COR-L47 (cell line): ENCODE data around the gene CRY2.
A peak's percentile ranks its signal among the peaks of the same experiment; 100 is the strongest.
"Not testable (repeated sequence)": the region's sequence is repeated elsewhere in the genome, so short reads cannot be mapped to it uniquely, and the experiment has no call there.

Experiments
- DNase-seq: peaks from one replicate; lab custom pipeline; 2025; lab: John Stamatoyannopoulos, UW

Gene CRY2

DNA sequence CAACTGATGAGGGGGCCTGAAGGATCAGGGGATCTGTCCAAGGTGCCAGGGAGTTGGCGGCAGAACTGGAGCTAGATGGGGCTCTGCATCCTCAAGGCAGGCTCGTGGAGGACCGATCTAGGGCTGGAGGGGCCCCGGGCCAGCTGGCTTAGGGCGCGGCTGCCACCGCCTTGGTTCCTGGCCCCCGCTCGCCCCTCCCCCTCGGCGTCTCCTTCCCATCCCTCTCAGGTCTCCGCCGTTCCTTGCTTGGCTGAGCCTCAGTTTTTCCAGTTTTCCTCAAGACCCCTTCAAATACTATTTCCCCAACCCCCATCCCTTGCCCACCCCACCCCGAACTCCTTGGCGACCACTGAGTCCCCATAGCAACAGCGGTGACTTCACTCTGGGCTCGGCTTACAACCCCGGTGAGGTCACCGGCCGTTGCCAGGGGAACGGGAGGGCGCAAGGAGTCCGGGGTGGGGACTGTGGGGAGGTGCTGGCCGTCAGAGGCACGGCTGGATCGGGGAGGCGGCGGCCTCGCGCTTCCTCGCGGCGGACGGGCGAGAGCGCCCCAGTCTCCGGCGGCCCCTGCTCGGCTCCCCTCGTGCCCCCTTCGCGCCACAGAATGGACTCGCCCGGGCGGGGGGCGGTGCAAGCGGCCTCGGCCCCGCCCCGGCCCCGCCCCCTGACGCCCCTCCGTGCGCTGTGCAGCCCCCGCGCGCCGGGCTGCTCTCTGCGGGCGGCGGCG, 52.3 kb downstream of the CRY2 start:
- peak; percentile 91 for DNase-seq

DNA sequence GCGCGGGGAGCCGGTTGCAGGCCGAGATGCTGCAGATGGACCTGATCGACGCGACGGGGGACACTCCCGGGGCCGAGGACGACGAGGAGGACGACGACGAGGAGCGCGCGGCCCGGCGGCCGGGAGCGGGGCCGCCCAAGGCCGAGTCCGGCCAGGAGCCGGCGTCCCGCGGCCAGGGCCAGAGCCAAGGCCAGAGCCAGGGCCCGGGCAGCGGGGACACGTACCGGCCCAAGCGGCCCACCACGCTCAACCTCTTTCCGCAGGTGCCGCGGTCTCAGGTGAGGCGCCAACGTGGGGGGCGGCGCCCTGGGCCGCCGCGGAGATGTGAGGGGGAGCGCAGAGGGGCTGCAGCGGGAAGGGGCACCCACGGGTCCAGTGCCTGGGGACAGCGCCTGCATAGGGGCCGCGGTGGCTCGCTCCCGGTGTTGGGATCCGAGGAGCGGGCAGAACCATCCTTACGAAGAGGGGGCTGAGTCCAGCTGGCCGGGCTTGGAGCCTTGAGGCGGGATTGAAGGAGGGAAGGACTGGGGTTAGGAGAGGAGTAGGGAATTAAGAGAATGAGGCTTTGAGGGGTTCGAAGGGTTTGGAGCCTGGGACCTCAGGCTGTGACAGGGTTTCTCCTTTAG, 53.0 kb downstream of the CRY2 start:
- DNase-seq, result not testable (repeated sequence)

DNA sequence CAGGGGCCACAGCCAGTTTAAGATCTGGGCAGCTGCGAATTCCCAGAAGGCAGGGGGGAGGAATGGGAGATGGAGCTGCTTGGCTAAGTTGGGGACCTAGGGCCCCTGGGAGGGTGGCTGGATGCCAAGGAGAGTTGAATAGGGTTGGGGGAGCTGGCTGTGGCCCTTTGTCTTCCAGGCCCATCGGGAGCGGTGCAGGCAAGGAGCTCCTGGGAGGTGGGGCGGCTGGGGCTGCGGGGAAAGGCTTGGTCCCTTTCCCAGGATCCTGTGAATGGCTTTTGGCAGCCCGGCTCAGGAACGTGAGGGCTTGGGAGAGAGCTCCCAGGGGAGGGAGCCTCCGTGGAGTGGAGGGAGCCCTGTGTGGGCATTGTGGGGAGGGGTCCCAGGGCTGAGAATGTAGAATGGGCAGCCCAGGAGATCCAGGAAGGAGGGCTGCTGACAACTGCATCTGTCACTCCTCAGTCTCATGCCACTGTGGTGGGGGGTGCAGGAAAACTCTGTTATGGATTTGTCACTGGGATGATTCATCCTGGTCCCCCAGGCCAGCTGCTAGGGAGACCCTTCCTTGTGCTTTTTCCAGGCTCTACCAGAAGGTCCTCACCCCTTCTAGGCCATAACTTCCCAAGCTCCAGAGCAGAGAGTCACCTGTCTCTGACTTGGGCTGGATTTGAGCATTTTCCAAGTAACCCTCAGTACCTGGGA, 53.8 kb downstream of the CRY2 start:
- peak; percentile 10 for DNase-seq

DNA sequence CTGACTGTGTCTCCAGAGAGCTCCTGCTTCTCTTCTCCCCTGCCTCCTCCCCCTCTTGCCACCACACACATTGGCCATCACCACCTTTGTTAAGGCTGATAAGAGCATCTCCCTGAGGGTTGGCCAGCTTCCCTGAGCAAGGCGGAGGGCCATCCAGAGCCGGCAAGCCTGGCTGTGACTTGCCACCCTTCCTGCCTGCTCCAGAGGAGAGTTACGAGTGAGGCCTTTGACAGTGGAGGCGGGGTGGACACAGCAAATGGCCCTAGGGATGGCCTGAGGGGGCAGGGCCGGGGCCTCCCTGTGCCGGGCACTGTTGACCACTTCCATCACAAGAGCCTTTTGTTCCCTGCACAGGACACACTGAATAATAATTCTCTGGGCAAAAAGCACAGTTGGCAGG, 54.4 kb downstream of the CRY2 start:
- no peak for DNase-seq

DNA sequence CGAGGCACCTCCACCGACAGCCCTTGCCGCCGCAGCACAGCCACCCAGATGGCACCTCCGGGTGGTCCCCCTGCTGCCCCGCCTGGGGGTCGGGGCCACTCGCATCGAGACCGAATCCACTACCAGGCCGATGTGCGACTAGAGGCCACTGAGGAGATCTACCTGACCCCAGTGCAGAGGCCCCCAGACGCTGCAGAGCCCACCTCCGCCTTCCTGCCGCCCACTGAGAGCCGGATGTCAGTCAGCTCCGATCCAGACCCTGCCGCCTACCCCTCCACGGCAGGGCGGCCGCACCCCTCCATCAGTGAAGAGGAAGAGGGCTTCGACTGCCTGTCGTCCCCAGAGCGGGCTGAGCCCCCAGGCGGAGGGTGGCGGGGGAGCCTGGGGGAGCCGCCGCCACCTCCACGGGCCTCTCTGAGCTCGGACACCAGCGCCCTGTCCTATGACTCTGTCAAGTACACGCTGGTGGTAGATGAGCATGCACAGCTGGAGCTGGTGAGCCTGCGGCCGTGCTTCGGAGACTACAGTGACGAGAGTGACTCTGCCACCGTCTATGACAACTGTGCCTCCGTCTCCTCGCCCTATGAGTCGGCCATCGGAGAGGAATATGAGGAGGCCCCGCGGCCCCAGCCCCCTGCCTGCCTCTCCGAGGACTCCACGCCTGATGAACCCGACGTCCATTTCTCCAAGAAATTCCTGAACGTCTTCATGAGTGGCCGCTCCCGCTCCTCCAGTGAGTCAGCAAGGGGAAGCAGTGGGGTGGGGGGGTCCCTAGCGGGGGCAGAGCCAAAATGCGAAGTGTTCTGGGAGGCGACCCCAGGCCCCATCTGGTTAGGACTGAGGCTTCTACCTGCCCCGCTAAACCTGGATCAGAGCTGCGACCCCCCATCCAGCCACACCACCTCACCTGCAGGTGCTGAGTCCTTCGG, 55.4 kb downstream of the CRY2 start:
- DNase-seq, result no peak

DNA sequence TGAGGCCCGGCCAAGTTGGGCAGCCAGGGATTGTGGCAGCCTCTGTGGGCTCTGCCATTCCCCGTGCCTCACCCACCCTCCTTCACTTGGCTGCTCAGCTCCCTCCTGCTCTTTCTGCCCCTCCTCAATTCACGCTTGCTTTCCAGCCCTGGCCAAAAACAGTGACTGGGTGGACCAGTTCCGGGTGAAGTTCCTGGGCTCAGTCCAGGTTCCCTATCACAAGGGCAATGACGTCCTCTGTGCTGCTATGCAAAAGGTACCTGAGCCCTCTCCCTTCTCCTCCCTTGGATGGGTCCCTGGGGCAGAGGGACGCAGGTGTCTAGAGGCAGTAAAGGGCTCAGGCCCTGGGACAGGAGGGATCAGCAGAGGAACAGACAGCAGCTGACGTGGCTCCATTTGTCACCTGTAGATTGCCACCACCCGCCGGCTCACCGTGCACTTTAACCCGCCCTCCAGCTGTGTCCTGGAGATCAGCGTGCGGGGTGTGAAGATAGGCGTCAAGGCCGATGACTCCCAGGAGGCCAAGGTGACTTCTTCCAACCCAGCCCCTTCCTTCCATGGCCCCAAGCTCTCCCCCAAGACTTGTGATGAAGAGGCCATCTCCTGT, 57.1 kb downstream of the CRY2 start:
- no peak for DNase-seq

DNA sequence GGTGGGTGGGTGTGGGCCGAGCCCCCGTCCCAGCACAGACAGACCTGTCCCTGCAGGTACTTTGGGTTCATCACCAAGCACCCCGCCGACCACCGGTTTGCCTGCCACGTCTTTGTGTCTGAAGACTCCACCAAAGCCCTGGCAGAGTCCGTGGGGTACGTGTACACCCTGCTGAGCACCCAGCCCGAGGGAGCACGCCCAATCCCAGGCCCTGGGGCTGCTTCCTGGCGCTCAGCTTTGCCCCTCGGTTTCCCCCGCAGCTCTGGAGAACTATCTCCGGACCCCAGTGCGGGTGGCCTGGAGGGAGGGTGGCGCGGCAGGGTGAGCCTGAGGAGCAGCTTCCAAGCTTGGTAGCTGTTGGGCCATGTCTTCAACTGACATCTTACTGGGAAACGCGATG, 57.8 kb downstream of the CRY2 start:
- DNase-seq, result no peak

DNA sequence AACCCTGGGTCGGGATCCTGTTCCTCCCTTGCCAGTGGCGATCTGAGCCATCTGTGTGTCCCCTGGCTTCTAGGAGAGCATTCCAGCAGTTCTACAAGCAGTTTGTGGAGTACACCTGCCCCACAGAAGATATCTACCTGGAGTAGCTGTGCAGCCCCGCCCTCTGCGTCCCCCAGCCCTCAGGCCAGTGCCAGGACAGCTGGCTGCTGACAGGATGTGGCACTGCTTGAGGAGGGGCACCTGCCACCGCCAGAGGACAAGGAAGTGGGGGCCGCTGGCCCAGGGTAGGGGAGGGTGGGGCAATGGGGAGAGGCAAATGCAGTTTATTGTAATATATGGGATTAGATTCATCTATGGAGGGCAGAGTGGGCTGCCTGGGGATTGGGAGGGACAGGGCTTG, 58.3 kb downstream of the CRY2 start:
- DNase-seq, result not testable (repeated sequence)

DNA sequence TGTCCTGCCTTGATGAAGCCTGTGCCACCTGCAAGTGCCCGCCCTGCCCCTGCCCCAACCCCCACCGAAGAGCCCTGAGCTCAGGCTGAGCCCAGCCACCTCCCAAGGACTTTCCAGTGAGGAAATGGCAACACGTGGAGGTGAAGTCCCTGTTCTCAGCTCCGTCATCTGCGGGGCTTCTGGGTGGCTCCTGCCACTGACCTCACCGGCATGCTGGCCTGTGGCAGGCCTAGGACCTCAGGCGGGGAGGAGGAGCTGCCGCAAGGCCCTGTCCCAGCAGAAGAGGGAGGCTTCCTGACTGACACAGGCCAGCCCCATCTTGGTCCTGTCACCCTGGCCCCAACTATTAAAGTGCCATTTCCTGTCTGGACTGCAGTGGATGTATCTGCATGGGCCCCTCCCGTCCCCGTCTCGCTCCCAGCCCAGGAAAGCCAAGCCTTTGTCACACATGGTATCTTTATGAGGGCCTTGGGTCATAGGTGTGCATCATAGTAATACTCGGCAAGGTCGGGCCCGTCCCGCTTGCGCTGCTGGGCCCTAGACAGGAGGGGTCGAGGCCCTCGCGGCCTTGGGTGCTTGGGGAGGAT, 58.9 kb downstream of the CRY2 start:
- no peak for DNase-seq

DNA sequence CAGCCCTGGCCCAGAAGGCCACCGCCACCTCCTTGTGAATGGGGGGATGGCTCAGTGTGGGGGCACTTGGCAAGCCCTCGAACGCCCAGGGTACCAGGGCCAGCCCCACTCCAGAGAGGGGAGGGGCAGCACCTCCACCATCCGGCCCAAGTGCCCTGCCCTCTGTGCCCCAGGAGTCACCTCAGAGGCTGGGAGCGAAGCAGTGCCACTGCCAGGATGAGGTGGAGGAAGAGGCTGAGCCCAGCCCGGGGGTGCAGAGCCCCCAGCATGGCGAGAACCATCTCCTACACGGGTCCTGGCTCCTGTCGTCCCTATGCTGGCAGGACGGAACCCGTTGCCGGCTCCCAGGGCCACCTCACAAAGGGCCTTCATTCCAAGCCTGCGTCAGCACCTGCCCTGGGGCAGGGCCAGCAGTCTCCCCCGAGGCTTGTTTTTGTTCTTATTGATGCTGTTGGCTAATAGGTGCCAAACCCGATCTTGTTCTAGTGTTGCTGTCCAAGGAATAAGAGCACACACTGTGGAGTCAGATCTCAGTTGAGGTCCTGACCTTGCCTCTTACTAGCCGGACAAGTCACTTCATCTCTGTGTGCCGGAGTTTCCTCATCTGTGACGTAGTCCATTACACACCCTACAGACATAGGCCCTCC, 59.8 kb downstream of the CRY2 start, which contains the start of gene FREY1:
TSS of gene FREY1 (minus strand) at position 307 of the 647 bp plus-strand sequence. CDS start at position 281, 26 bp downstream.
- no peak for DNase-seq

DNA sequence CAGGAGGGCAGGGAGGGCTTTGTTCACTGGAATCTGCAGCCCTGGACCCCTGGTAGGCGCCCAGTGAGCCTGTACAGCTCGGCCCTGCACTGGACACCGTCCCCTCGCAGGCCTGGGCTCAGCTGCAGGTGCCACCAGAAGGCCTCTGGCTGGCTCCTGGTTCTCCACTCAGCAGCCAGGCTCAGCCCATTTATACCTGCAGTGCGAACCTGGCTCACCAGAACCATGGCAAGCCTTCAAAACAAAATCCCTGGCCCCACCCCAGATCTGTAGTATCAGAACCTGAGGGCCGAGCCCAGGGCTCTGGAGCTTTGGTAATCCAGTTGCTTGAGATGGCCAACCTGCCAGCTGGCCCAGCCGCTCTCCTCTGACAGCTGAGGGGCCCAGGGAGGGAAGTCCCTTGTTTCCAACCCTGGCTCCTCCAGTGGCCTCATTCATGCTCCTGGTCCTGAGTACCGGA, 60.7 kb downstream of the CRY2 start:
- DNase-seq, result no peak

DNA sequence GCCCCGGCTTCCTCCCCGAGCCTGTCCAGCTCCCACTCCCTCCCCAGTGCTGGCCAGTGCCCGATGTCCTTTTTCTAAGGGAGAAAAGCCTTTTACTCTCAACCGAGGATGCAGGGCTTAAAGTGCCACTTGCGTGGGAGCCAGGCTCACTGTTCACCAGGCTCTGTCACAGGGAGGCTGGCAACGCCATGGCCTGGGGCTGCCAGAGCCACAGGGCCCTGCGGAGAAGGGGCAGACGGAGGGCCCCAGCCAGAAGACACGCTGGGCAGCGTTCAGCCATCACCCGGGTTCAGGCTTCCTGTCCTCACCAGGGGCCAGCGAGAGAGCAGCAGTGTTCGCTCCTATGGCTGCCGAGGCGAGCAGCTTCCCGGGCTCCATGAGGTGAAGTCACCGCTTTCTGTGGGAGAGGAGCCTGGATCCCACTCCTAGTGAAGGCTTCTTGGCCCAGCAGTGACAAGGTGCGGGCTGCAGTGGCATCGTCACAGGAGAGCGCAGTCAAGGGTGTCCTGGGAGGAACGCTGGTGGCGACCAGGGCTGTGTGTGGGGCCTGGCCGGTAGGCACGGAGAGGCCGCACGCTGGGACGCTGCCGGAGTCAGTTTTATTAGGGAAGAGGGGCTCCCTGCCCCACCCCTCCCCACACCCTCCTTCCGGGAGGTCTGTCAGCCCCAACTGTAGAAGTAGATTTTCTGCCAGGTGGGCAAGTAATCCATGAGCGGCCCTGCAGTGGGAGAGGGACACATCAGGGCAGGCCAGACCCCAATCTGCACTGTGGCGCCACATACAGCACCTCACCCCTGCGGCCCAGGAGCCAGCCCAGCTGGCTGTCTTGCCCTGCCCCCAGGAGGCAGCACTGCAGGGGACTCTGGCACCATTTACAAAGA, 62.6 kb downstream of the CRY2 start:
- no peak for DNase-seq

DNA sequence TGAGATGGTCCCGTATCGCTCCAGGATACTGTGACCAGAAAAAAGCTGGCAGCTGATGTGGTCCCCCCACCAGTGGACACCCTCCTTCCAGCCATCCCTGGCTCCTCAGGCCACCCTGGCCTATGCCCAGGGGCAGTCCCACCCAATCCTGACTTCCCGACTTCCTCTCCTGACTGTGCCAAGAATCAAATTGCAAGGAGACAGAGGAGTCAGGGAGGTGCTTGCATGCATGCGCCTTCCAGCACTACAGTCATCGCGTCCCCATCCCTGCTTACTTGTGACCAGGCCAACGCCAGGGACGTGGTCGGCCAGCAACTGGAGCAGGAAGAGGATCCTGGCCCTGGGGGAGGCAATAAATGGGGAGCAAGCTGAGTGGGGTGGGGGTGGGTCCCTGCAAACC, 63.3 kb downstream of the CRY2 start:
- DNase-seq, result no peak

DNA sequence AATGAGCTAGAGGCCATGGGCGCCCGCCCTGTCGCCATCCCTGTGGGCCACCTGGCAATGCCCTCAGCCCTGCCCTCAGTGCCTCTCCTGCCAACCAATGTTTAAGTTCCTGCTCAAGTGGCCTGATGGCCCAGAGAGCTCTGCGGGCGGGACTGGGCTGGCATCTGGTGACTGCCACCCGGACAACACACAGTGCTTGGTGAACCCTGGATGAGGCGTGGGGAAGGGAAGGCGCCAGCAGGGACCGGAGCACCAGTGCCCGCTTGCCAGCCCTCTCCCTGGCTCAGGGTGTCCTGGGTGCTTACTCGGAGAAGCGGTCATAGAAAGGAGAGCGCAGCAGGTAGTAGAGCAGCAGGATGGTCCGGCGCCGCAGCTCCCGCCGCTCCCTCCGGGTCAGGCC, 66.2 kb downstream of the CRY2 start:
- DNase-seq, result no peak

DNA sequence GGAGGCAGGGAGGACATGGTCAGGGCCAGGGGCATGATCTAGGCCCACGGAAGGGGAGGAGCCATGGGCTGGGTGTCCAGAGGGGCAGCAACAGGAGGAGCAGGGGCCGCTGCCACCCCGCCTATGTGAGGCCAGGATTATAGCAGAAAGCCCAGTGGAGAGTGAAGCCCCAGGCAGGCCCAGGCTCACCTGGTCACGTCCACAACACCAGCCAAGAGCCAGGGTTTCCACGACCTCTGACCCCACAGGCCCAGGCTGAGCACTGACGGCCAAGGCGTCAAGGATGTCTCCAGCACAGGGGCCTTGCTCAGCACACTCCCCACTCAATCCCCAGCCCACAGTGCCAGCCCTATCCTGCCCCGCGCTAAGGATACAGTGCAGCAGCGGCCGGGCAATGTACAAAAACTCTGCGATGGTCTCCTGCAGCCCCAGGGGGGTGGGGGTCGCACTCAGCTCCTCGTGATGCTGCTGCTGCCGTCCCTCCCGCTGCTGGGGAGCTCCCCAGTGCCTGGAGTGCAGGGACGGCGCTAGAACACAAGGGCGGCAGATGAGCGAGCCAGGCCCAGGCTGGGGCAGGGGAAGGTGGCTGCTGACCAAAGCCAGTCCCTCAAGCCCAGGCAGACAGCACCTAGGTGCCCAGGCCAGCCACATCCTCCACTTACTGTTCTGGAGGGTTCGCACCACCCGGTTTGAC, 66.8 kb downstream of the CRY2 start:
- DNase-seq, result no peak

DNA sequence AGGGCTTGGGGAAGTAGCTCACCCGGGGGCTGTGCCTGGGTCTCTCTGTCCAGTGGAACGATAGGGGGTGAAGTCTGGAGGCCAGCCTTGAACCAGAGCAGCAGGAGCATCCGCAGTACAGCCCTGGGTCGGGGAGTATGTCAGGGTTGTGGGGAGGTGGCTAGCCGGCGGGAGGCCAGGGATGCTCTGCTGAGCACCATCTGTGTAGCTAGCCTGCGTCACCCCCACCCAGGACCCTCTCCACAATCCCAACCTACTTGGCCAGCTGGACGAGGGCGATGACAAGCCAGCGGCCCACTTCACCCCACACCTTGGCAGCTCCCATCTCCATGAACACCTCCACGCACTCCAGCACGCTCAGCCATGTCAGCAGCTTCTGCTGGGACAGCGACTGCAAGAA, 68.2 kb downstream of the CRY2 start:
- DNase-seq, result no peak

DNA sequence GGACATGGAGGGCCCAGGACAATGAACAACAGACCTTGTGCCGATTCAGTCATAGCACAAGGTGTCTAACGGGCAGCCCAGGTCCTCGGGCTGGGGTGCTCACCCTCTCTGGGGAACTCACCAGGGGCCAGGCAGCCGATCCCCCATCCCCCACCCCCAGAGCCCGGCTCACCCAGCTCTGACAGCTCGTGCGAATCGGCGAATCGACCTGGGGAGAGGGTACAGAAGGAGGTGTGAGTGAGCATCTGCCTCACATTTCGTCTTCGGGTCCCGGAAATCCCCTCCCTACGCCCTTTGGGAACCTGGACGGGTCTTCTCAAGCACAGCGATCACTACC, 70.0 kb downstream of the CRY2 start:
- DNase-seq, result no peak

DNA sequence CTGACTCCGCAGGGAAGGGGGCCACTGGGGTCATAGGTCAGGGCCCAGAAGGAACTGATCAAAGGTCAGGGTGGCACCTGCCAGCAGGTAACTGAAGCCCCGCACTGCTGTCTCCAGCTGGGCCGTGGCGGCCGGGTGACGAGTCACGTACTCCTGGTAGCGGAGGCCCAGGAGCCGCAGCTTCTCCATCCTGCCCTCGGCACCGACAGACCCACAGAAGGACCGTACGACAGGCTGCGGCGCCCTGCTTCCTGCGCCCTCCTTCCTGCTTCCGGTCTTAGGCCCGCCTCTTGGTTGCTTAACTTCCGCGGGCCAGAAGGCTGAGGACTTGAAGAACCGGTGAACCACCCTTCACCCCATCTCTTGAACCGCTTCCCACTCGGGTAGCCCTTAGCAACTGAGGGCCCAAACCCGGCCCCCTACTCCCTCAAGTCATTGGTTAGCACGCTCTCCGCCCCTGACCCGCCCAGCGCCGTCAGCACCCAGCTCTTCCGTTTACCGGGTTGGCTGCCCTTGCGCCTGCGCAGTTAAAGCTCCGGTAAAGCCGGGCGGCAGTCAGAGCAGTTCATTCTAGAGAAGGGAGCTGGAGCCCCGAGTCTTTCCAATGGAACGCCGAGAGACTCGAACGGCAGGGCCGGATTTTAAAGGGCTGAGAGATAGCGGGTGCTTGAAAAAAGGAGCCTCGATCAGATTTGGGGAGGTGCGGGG, 70.5 kb downstream of the CRY2 start, which contains the start of gene PEX16:
TSS of gene PEX16 (minus strand) at position 255 of the 708 bp plus-strand sequence. CDS start at position 189, 66 bp downstream.
- peak; percentile 98 for DNase-seq
